Mesendoderm (in vitro differentiated cells): ENCODE data around the gene ADARB2.

Source experiments
- DNase-seq: peaks from one replicate; pipeline ENCODE4 v3.0.0; 2013
- H2AK5ac ChIP-seq: 2 replicates; pipeline ENCODE4 v1.6.1; 2013; ENCODE audit warnings: low read length, inconsistent platforms
- H2BK120ac ChIP-seq: 2 replicates; pipeline ENCODE4 v1.6.1; 2013; ENCODE audit warnings: low read depth, mild to moderate bottlenecking, low read length, moderate library complexity, mixed read lengths
- H2BK15ac ChIP-seq: replicated peaks from 2 replicates; pipeline ENCODE4 v1.6.1; 2013; ENCODE audit warnings: low read depth, mild to moderate bottlenecking, moderate library complexity
- H2BK5ac ChIP-seq: 2 replicates; pipeline ENCODE4 v1.6.1; 2013; ENCODE audit warnings: low read length, inconsistent platforms
- H3K18ac ChIP-seq: 2 replicates; pipeline ENCODE4 v1.6.1; 2013; ENCODE audit warnings: mild to moderate bottlenecking, low read length, mixed read lengths
- H3K23ac ChIP-seq: one replicate; pipeline ENCODE4 v1.6.1; 2013; ENCODE audit warnings: low read length
- H3K27ac ChIP-seq: 2 replicates; pipeline ENCODE4 v1.5.1; 2013; ENCODE audit warnings: low read depth, mild to moderate bottlenecking, inconsistent platforms, low read length, moderate library complexity
- H3K27me3 ChIP-seq: 2 replicates; pipeline ENCODE4 v1.6.1; 2013; ENCODE audit warnings: low read length, control low read depth, mild to moderate bottlenecking, inconsistent platforms; ENCODE audit not compliant: insufficient read depth, poor library complexity
- H3K36me3 ChIP-seq: 2 replicates; pipeline ENCODE4 v1.6.1; 2013; ENCODE audit warnings: low read length, inconsistent platforms; ENCODE audit not compliant: control insufficient read depth, insufficient read depth
- H3K4ac ChIP-seq: one replicate; pipeline ENCODE4 v1.6.1; 2013; ENCODE audit warnings: low read depth, mild to moderate bottlenecking, low read length, moderate library complexity
- H3K4me1 ChIP-seq: 2 replicates; pipeline ENCODE4 v1.6.1; 2013; ENCODE audit warnings: low read depth, low read length, inconsistent platforms; ENCODE audit not compliant: control insufficient read depth
- H3K4me2 ChIP-seq: 2 replicates; pipeline ENCODE4 v1.6.1; 2013; ENCODE audit warnings: low read length
- H3K4me3 ChIP-seq: 2 replicates; pipeline ENCODE4 v1.5.1; 2013; ENCODE audit warnings: mild to moderate bottlenecking, low read length
- H3K56ac ChIP-seq: one replicate; pipeline ENCODE4 v1.6.1; 2013; ENCODE audit warnings: low read length
- H3K79me1 ChIP-seq: 2 replicates; pipeline ENCODE4 v1.6.1; 2013; ENCODE audit warnings: low read length, inconsistent platforms
- H3K79me2 ChIP-seq: 2 replicates; pipeline ENCODE4 v1.6.1; 2013; ENCODE audit warnings: mild to moderate bottlenecking, low read length; ENCODE audit not compliant: control insufficient read depth, insufficient read depth
- H3K9ac ChIP-seq: 2 replicates; pipeline ENCODE4 v1.6.1; 2013; ENCODE audit warnings: low read length, inconsistent platforms
- H4K5ac ChIP-seq: one replicate; pipeline ENCODE4 v1.6.1; 2013; ENCODE audit warnings: low read length
- H4K8ac ChIP-seq: one replicate; pipeline ENCODE4 v1.6.1; 2013; ENCODE audit warnings: low read depth, mild to moderate bottlenecking, control low read depth, low read length, moderate library complexity
- WGBS: extraction: QIAGEN DNeasy Blood & Tissue Kit; methylation state at CpG from one replicate; pipeline ENCODE4 v1.1.7; 2013; ENCODE audit warnings: low lambda C conversion rate, missing lambda C conversion rate; ENCODE audit not compliant: insufficient coverage; ENCODE audit errors: extremely low coverage; 5-methylcytosine and 5-hydroxymethylcytosine counted together

The ADARB2 gene

GRCh38 chr10:1374511-1375345 is 362.6 kb downstream of the ADARB2 start:
- no CpG with 5 or more reads among the region's 37 CpGs for WGBS

GRCh38 chr10:1373287-1373686 is 364.0 kb downstream of the ADARB2 start:
- H3K9ac ChIP-seq, result no peak overlapping the region
- no peak overlapping the region for H3K18ac ChIP-seq
- H2BK120ac ChIP-seq, result no peak overlapping the region
- no peaks in the 10 kb centered on the region for H3K79me1 ChIP-seq
- H3K27ac ChIP-seq, result no peak overlapping the region
- no peak overlapping the region for H2BK5ac ChIP-seq
- no peak overlapping the region for H3K4ac ChIP-seq
- H3K4me3 ChIP-seq, result no peak overlapping the region
- H3K79me2 ChIP-seq, result no peaks in the 10 kb centered on the region
- H3K36me3 ChIP-seq, result no peaks in the 10 kb centered on the region
- H3K4me2 ChIP-seq, result no peak overlapping the region
- no peak overlapping the region for H4K5ac ChIP-seq
- H4K8ac ChIP-seq, result no peak overlapping the region
- H2AK5ac ChIP-seq, result no peak overlapping the region
- no peak overlapping the region for H3K56ac ChIP-seq
- DNase-seq, result no peak
- no CpG with 5 or more reads among the region's 7 CpGs for WGBS
- H3K27me3 ChIP-seq, result no peaks in the 10 kb centered on the region
- no peak overlapping the region for H3K23ac ChIP-seq
- no peaks in the 10 kb centered on the region for H3K4me1 ChIP-seq
- no peak overlapping the region for H2BK15ac ChIP-seq

More at GRCh38 chr10:1374511-1375345, 362.6 kb downstream of the ADARB2 start:
- Histone ChIP-seq H3K36me3 (no peaks in the 10 kb centered on the region), H3K4me1 (no peaks in the 10 kb centered on the region), H3K79me1 (no peaks in the 10 kb centered on the region), H3K18ac (no peak overlapping the region), H3K4me2 (no peak overlapping the region), H2BK120ac (no peak overlapping the region), H4K5ac (no peak overlapping the region), H3K9ac (no peak overlapping the region), H3K27me3 (no peaks in the 10 kb centered on the region), H3K27ac (no peak overlapping the region), H3K56ac (no peak overlapping the region), H2BK5ac (no peak overlapping the region), H3K79me2 (no peaks in the 10 kb centered on the region), H4K8ac (no peak overlapping the region), H3K4me3 (no peak overlapping the region), H3K23ac (no peak overlapping the region), H2AK5ac (no peak overlapping the region), H2BK15ac (no peak overlapping the region), H3K4ac (no peak overlapping the region)
- no peak for DNase-seq

GRCh38 chr10:1372212-1372611 is 365.1 kb downstream of the ADARB2 start:
- H4K8ac ChIP-seq, result no peak overlapping the region
- no peaks in the 10 kb centered on the region for H3K27me3 ChIP-seq
- WGBS, result no CpG with 5 or more reads among the region's 4 CpGs
- H3K79me2 ChIP-seq, result no peaks in the 10 kb centered on the region
- H2BK120ac ChIP-seq, result no peak overlapping the region
- H2BK15ac ChIP-seq, result no peak overlapping the region
- H3K4me3 ChIP-seq, result no peak overlapping the region
- H3K4me2 ChIP-seq, result no peak overlapping the region
- no peak overlapping the region for H2BK5ac ChIP-seq
- H3K18ac ChIP-seq, result no peak overlapping the region
- no peak overlapping the region for H3K56ac ChIP-seq
- no peak overlapping the region for H3K9ac ChIP-seq
- DNase-seq, result no peak
- no peak overlapping the region for H2AK5ac ChIP-seq
- H3K36me3 ChIP-seq, result no peaks in the 10 kb centered on the region
- H3K23ac ChIP-seq, result no peak overlapping the region
- H3K4me1 ChIP-seq, result no peaks in the 10 kb centered on the region
- no peak overlapping the region for H3K4ac ChIP-seq
- H3K27ac ChIP-seq, result no peak overlapping the region
- no peaks in the 10 kb centered on the region for H3K79me1 ChIP-seq
- no peak overlapping the region for H4K5ac ChIP-seq

GRCh38 chr10:1370298-1370697 is 367.0 kb downstream of the ADARB2 start:
- no peak overlapping the region for H2BK5ac ChIP-seq
- H3K27me3 ChIP-seq, result no peaks in the 10 kb centered on the region
- no peak overlapping the region for H4K8ac ChIP-seq
- H3K79me1 ChIP-seq, result no peaks in the 10 kb centered on the region
- DNase-seq, result no peak
- no peak overlapping the region for H3K18ac ChIP-seq
- no peak overlapping the region for H3K27ac ChIP-seq
- no peak overlapping the region for H2BK15ac ChIP-seq
- H4K5ac ChIP-seq, result no peak overlapping the region
- no peak overlapping the region for H2BK120ac ChIP-seq
- no peak overlapping the region for H3K9ac ChIP-seq
- no CpG with 5 or more reads among the region's 1 CpG for WGBS
- no peak overlapping the region for H3K56ac ChIP-seq
- H3K4me2 ChIP-seq, result no peak overlapping the region
- H3K4me3 ChIP-seq, result no peak overlapping the region
- no peak overlapping the region for H2AK5ac ChIP-seq
- H3K36me3 ChIP-seq, result no peaks in the 10 kb centered on the region
- no peak overlapping the region for H3K4ac ChIP-seq
- no peaks in the 10 kb centered on the region for H3K79me2 ChIP-seq
- H3K23ac ChIP-seq, result no peak overlapping the region
- no peaks in the 10 kb centered on the region for H3K4me1 ChIP-seq

GRCh38 chr10:1369665-1370064 is 367.7 kb downstream of the ADARB2 start:
- WGBS, result no CpG with 5 or more reads among the region's 7 CpGs
- H3K4ac ChIP-seq, result no peak overlapping the region
- no peak overlapping the region for H3K4me3 ChIP-seq
- H3K79me1 ChIP-seq, result no peaks in the 10 kb centered on the region
- H3K23ac ChIP-seq, result no peak overlapping the region
- H3K27me3 ChIP-seq, result no peaks in the 10 kb centered on the region
- no peak overlapping the region for H3K56ac ChIP-seq
- no peak overlapping the region for H3K27ac ChIP-seq
- H2AK5ac ChIP-seq, result no peak overlapping the region
- DNase-seq, result no peak
- H3K79me2 ChIP-seq, result no peaks in the 10 kb centered on the region
- no peak overlapping the region for H2BK5ac ChIP-seq
- H3K9ac ChIP-seq, result no peak overlapping the region
- no peaks in the 10 kb centered on the region for H3K36me3 ChIP-seq
- H2BK120ac ChIP-seq, result no peak overlapping the region
- H4K5ac ChIP-seq, result no peak overlapping the region
- H3K18ac ChIP-seq, result no peak overlapping the region
- H4K8ac ChIP-seq, result no peak overlapping the region
- no peak overlapping the region for H3K4me2 ChIP-seq
- H2BK15ac ChIP-seq, result no peak overlapping the region
- H3K4me1 ChIP-seq, result no peaks in the 10 kb centered on the region

- no peak overlapping the region for H2BK15ac ChIP-seq
- H3K27me3 ChIP-seq, result no peaks in the 10 kb centered on the region
- no peak overlapping the region for H3K4me3 ChIP-seq
- H3K18ac ChIP-seq, result no peak overlapping the region
- no peak overlapping the region for H2BK120ac ChIP-seq
- H2AK5ac ChIP-seq, result no peak overlapping the region
- H3K23ac ChIP-seq, result no peak overlapping the region
- no CpG with 5 or more reads among the region's 7 CpGs for WGBS
- H4K8ac ChIP-seq, result no peak overlapping the region
- H3K27ac ChIP-seq, result no peak overlapping the region
- H4K5ac ChIP-seq, result no peak overlapping the region
- H3K4me2 ChIP-seq, result no peak overlapping the region
- H3K79me1 ChIP-seq, result no peaks in the 10 kb centered on the region
- no peak for DNase-seq
- H3K79me2 ChIP-seq, result no peaks in the 10 kb centered on the region
- H3K4me1 ChIP-seq, result no peaks in the 10 kb centered on the region
- no peak overlapping the region for H3K56ac ChIP-seq
- H3K4ac ChIP-seq, result no peak overlapping the region
- no peak overlapping the region for H2BK5ac ChIP-seq
- H3K9ac ChIP-seq, result no peak overlapping the region
- H3K36me3 ChIP-seq, result no peaks in the 10 kb centered on the region
Observed at GRCh38 chr10:1369197-1369596, 368.1 kb downstream of the ADARB2 start.
